Upper lobe of left lung (tissue), 6 donors: ENCODE measurements around the gene FCRL5. TPM values are rescaled to one million over a fixed set of nuclear protein-coding genes. Genes with fewer than 3 reads are reported as not detected.

Source experiments
- ATAC-seq, 2 donors: fragments of 200-7000 bp; cut with Tn5 transposase; one replicate each; pipeline ENCODE4 v1.9.1; 2022; ENCODE audit warnings: mild to moderate bottlenecking in 2 of 2, moderate library complexity in 2 of 2; ENCODE audit not compliant: low FRiP score in 2 of 2
- DNase-seq, 2 donors: peaks; one replicate each; pipeline ENCODE4 v3.0.0-alpha.2; 2019 to 2020
- H3K27ac ChIP-seq, 4 donors: fragments of 200-600 bp; sonication (generic); one replicate each; pipeline ENCODE4 v1.5.1; 2016 to 2019
- H3K27me3 ChIP-seq, 4 donors: fragments of 200-600 bp; sonication (generic); one replicate each; pipeline ENCODE4 v1.5.1; 2017 to 2019
- H3K36me3 ChIP-seq, 4 donors: fragments of 200-600 bp; sonication (generic); one replicate each; pipeline ENCODE4 v1.5.1; 2016 to 2019
- H3K4me1 ChIP-seq, 4 donors: fragments of 200-600 bp; sonication (generic); one replicate each; pipeline ENCODE4 v1.5.1; 2018 to 2019
- H3K4me3 ChIP-seq, 4 donors: fragments of 200-600 bp; sonication (generic); one replicate each; pipeline ENCODE4 v1.5.1; 2017 to 2019; ENCODE audit warnings: mild to moderate bottlenecking in 2 of 4, moderate library complexity in 1 of 4
- H3K9me3 ChIP-seq, 4 donors: fragments of 200-600 bp; sonication (generic); one replicate each; pipeline ENCODE4 v1.5.1; 2018 to 2019
- EP300 ChIP-seq, 4 donors: sonication (generic); formaldehyde crosslinking; IDR thresholded peaks; one replicate each; pipeline ENCODE4 v1.5.1; 2017; ENCODE audit warnings: antibody characterized with exemption in 4 of 4, control low read depth in 2 of 4
- POLR2A ChIP-seq, 4 donors: fragments of 450-650 bp; IDR thresholded peaks; one replicate each; pipeline ENCODE4 v1.5.1; 2016 to 2017; ENCODE audit warnings: antibody characterized with exemption in 4 of 4, mild to moderate bottlenecking in 2 of 4
- POLR2AphosphoS5 ChIP-seq, 2 donors: sonication (generic); formaldehyde crosslinking; IDR thresholded peaks; one replicate each; pipeline ENCODE4 v1.5.1; 2017; ENCODE audit warnings: antibody characterized with exemption in 2 of 2
- WGBS, 2 donors: methylation state at CpG; one replicate each; pipeline ENCODE4 v1.1.5; 2017 to 2018; 5-methylcytosine and 5-hydroxymethylcytosine counted together
- total RNA-seq, 6 donors: library from RNA; depleted of rRNA in 4 of 6; stranded (reverse); fragments of >200 nt in 4 of 6; gene quantifications; one replicate each; pipeline versions ENCODE4 v1.1.0 to v1.2.1, GENCODE V29; 2016 to 2021
- TF ChIP-seq, protein P1 (sequence below), 6 experiments: fragments of 450-650 bp in 4 of 6; fragments of 200-600 bp in 2 of 6; sonication (generic) in 2 of 6; IDR thresholded peaks; one replicate each; pipeline ENCODE4 v1.5.1; 2016 to 2019; ENCODE audit warnings: antibody characterized with exemption in 6 of 6
- donor health status: DM: no; HTN: no; CAD: no; lungs with moderate emphysema.
- donor health status: DM: no; HTN: yes; CAD: no; lungs with severe emphysema.

Gene FCRL5
- total RNA-seq: 1 to 10 TPM in 4 of 6 donors, under 1 TPM in 2; 0.22 to 9.8 (median 2.1) TPM

DNA sequence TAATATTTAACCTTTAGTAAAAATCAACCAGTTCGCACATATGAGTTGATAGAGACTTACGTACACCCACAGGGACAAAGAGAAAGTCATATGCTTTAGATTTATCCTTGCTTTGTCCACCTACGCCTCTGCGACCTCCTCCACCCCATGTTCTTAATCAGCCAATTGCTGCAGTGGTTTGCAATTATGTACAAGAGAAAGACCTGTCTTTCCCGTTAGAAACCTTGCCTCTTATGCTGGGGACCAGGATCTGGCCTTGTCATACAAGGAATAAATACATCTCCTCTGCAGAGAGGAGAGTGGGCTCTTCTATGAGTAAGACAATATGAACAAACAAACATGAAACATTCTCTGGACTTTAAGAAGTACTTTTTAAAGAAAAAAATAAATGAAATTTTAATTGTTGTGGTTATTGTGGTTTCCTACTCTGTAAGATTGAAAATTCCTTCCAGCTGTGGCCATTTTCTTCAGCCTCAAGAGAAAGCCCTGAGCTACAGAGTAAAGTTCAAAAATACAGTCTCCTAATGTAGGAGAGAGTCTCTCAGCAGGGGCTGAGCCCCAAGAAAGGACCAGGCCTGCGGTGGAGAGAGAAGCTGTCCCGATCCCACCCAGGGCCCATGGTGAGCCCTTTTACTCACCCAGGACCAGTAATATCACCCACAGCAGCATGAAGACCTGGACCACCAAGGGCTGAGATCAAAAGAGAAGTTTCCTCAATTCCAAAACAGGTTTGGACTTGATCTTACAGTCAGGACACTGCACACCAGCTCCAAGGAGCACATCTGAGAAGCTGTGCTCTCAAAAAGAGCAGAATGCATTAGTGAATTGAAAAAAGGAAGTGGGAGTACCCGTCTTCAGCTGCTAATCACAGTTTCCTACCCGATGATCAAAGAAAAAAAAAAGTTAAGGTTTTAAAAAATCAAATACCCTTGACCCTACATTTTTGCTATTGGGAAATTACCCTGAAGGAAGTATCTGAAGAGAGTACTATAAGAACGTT, at the start of gene FCRL5:
Gene FCRL5, minus strand, starts transcription at position 822 of the 1,000 bp plus-strand sequence. Its CDS starts 153 bp downstream, at position 669.
- no peaks in the 10 kb centered on the region for H3K27me3 ChIP-seq
- TF ChIP-seq POLR2AphosphoS5 (IDR thresholded peaks at IDR 0.05) (no peak), EP300 (IDR thresholded peaks at IDR 0.05) (no peak), POLR2A (IDR thresholded peaks at IDR 0.05) (no peak)
- TF ChIP-seq, protein P1, sequence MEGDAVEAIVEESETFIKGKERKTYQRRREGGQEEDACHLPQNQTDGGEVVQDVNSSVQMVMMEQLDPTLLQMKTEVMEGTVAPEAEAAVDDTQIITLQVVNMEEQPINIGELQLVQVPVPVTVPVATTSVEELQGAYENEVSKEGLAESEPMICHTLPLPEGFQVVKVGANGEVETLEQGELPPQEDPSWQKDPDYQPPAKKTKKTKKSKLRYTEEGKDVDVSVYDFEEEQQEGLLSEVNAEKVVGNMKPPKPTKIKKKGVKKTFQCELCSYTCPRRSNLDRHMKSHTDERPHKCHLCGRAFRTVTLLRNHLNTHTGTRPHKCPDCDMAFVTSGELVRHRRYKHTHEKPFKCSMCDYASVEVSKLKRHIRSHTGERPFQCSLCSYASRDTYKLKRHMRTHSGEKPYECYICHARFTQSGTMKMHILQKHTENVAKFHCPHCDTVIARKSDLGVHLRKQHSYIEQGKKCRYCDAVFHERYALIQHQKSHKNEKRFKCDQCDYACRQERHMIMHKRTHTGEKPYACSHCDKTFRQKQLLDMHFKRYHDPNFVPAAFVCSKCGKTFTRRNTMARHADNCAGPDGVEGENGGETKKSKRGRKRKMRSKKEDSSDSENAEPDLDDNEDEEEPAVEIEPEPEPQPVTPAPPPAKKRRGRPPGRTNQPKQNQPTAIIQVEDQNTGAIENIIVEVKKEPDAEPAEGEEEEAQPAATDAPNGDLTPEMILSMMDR (IDR thresholded peaks at IDR 0.05): no peak
- no peaks in the 10 kb centered on the region for H3K36me3 ChIP-seq
- H3K4me3 ChIP-seq: no peak within 1 kb of the TSS
- DNase-seq (no peak), ATAC-seq (no peak)
- no peaks in the 10 kb centered on the region for H3K9me3 ChIP-seq
- no peak within 1 kb of the TSS for H3K27ac ChIP-seq
- WGBS, 2 donors: 71 to 74% methylated on average over 10 of the region's 10 CpGs
- no peaks in the 10 kb centered on the region for H3K4me1 ChIP-seq

- TF ChIP-seq EP300 (IDR thresholded peaks at IDR 0.05) (no peak), POLR2A (IDR thresholded peaks at IDR 0.05) (no peak), POLR2AphosphoS5 (IDR thresholded peaks at IDR 0.05) (no peak)
- TF ChIP-seq, protein P1 (IDR thresholded peaks at IDR 0.05): no peak
- Histone ChIP-seq H3K9me3 (no peaks in the 10 kb centered on the region), H3K27me3 (no peaks in the 10 kb centered on the region), H3K4me1 (no peaks in the 10 kb centered on the region), H3K27ac (no peak overlapping the region), H3K4me3 (no peak overlapping the region), H3K36me3 (no peaks in the 10 kb centered on the region)
- DNase-seq (no peak), ATAC-seq (no peak)
- WGBS, 2 donors: 36 to 47% methylated on average over 1 of the region's 1 CpG
These were observed 47.9 kb upstream of the FCRL5 start for GRCh38 chr1:157600236-157600635.

- Histone ChIP-seq H3K9me3 (no peaks in the 10 kb centered on the region), H3K27ac (no peak within 1 kb of the TSS), H3K36me3 (no peaks in the 10 kb centered on the region), H3K27me3 (no peaks in the 10 kb centered on the region), H3K4me3 (no peak within 1 kb of the TSS), H3K4me1 (no peaks in the 10 kb centered on the region)
- TF ChIP-seq POLR2AphosphoS5 (IDR thresholded peaks at IDR 0.05) (no peak), POLR2A (IDR thresholded peaks at IDR 0.05) (no peak), EP300 (IDR thresholded peaks at IDR 0.05) (no peak)
- TF ChIP-seq, protein P1 (IDR thresholded peaks at IDR 0.05): no peak
- WGBS, 2 donors: 72 to 80% methylated on average over 2 of the region's 2 CpGs
- ATAC-seq (no peak), DNase-seq (no peak)
These were observed 45.8 kb upstream of the FCRL5 start, which contains the start of gene FCRL4 for GRCh38 chr1:157597959-157598667. Gene FCRL4 (minus strand): TSS chr1:157598085. CDS start chr1:157597944, 141 bp downstream.

DNA sequence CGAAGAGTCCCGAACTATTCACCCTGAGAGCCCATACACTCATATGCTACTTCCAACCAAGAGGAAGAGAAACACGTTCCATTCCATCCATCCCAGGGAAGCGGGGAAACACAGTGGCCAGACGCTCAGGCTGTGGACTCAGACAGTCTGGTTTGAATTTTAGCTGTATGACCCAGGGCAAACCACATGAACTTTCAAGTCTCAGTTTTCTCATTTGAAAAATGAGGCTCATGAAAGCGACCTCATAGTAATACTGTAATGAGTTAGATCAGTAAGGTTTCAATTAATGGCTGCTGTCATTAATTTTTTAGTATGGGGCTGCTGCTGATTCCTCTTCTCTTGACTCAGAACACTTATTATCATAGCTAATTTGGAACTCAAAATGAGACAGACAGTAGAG, 44.1 kb upstream of the FCRL5 start:
- no peaks in the 10 kb centered on the region for H3K27me3 ChIP-seq
- WGBS, 2 donors: 85 to 89% methylated on average over 6 of the region's 6 CpGs
- no peak overlapping the region for H3K4me3 ChIP-seq
- no peak for ATAC-seq
- no peak overlapping the region for H3K27ac ChIP-seq
- H3K4me1 ChIP-seq: no peaks in the 10 kb centered on the region
- TF ChIP-seq POLR2A (IDR thresholded peaks at IDR 0.05) (no peak), EP300 (IDR thresholded peaks at IDR 0.05) (no peak), POLR2AphosphoS5 (IDR thresholded peaks at IDR 0.05) (no peak)
- TF ChIP-seq, protein P1 (IDR thresholded peaks at IDR 0.05): no peak
- H3K9me3 ChIP-seq: no peaks in the 10 kb centered on the region
- H3K36me3 ChIP-seq: no peaks in the 10 kb centered on the region
- DNase-seq: no peak
